GM12801 (cell line): ENCODE measurements around the gene MGAT5B.

Experiments used
- TF ChIP-seq, protein P1 (sequence below): IDR thresholded peaks from one replicate; pipeline ENCODE4 v1.5.1; 2011; ENCODE audit warnings: control low read depth; ENCODE audit not compliant: insufficient read length; ENCODE audit errors: extremely low read depth

Gene MGAT5B

DNA sequence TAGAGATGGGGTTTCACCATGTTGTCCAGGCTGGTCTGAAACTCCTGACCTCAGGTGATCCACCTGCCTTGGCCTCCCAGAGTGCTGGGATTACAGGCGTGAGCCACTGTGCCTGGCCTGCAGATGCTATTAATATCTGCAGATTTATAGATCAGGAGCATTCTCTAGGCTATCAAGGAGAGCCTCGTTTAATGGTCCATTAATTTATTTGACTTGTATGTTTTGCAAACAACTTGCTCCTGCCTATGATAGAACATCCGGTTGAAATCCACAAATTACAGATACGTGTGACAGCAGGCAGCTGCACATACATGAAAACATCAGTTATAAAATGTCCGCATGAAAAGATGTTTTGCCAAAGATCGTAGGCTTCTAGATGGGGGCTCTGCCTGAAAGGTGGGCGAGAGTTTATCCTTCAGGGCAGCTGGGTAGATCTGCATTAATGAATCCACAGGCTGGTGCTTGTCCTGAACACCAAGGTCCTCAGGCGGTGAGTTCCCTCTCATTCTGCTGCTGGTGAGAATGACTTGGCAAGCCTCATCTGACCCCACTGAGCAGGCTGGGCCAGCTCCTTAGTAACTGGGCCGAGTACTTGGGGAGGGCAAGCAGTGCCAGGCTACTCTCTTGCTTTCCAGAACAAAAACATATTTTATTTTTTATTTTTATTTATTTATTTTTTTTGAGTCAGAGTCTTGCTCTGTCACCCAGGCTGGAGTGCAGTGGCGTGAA is 37.1 kb upstream of the MGAT5B start:
- TF ChIP-seq, protein P1, sequence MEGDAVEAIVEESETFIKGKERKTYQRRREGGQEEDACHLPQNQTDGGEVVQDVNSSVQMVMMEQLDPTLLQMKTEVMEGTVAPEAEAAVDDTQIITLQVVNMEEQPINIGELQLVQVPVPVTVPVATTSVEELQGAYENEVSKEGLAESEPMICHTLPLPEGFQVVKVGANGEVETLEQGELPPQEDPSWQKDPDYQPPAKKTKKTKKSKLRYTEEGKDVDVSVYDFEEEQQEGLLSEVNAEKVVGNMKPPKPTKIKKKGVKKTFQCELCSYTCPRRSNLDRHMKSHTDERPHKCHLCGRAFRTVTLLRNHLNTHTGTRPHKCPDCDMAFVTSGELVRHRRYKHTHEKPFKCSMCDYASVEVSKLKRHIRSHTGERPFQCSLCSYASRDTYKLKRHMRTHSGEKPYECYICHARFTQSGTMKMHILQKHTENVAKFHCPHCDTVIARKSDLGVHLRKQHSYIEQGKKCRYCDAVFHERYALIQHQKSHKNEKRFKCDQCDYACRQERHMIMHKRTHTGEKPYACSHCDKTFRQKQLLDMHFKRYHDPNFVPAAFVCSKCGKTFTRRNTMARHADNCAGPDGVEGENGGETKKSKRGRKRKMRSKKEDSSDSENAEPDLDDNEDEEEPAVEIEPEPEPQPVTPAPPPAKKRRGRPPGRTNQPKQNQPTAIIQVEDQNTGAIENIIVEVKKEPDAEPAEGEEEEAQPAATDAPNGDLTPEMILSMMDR, result no peak

DNA sequence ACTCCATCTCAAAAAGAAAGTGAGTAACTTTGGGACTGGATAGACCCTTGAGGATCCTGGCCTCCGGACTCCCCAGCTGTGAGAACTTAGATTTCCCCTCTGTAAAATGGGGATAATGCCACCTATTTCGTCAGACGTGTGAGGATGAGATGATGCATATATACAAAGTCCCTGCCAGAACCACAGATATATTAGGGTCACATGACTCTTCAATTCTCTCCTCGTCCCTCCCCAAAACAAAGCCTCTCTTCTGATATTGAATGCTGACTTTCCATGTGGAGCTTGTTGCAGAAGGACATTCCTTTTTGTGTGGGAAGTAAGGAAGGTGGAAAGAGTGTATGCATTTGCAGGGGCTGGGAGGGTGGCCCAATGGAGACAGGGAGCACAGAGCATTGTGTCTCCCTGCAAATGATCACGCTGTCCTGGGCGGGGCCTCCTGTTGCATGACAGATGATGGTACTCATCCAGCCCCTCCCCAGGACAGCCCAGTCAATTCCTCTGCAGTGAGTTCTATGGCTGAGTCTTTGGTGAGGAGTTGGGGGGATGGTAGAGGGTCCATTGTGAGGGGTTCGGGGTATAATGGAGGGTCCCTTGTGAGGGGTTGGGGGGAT is 35.1 kb upstream of the MGAT5B start:
- TF ChIP-seq, protein P1, result no peak

DNA sequence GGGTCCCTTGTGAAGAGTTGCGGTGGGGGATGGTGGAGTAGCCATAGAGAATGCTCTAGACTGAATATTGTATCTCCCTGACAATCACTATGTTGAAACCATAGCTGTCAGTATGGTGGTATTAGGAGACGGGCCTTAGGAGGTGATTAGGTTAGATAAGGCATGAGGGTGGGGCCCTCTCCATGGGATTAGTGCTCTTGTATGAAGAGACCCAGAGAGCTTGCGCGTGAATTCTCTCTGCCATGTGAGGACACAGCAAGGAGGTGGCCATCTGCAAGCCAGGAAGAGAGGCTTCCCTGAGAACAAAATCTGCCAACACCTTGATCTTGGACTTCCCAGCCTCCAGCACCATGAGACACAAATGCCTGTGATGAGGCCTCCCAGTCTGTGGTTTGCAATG is 34.5 kb upstream of the MGAT5B start:
- TF ChIP-seq, protein P1, result no peak

DNA sequence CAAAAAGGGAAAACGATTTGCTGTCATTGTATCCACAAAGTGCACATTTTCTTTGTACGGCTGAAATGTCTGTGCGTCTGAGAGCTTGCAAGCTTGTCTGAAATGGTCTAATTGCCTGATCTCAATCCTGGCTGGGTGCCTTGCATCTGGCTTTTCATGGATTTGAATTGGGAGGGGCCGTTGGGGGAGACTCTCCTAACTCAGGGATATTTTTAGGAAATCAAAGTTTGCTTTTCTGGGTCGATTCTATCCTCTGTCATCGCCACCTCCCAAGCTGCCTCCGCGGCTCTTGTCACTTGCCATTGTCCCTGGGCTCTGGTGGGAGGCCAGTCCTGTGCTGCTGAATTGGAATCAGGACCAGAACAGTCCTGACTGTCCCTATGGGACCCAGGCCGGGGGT is 33.3 kb upstream of the MGAT5B start:
- TF ChIP-seq, protein P1, result no peak

DNA sequence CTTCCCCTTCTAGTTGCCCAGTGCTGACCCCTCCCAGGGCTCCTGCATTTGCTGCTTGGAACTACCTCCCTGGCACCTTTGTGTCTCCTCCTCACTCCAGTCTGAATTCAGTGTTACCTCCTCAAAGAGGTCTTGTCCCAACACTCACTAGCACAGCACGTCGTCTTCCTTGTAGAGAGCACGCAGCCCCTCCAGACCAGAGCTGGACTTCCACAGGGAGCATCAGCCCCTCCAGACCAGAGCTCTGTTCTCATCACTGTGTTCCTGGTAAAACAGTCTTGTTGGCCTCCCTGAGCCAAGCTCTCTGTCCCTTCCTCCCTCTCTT is 27.8 kb upstream of the MGAT5B start:
- TF ChIP-seq, protein P1, result no peak

DNA sequence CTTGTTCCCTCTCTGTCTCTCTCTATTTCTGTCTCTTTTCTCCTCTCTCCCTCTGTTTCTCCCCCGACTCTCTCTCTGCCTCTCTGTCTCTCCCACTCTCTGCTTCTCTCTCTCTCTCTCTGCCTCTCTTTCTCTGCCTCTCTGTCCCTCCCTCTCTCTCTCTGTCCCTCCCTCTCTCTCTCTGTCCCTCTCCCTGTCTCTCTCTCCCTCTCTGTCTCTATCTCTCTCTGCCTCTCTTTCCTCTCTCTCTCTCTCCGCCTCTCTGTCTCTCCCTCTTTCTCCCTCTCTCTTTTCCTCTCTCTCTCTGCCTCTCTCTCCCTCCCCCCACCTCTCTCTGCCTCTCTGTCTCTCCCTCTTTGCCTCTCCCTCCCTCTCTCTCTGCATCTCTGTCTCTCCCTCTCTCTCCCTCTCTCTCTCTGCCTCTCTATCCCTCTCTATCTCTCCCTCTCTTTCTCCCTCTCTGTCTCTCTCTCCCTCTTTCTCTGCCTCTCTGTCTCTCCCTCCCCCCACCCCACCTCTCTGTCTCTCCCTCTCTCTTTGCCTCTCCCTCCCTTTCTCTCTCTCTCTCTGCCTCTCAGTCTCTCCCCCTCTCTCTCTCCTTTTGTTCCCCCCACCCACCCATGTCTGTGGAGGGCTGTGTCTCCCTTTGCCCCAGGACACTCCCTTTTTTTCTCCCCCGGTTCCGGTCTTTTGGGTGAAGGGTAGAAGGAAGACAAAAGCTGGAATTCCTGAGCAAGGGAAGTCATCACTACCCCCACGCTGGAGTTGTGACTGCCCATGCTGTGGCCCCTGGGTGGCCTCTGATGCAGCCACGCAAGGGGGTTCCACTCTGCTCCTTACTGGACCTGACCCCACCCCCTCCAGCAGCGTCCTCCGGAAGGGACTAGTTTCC is 27.1 kb upstream of the MGAT5B start:
- TF ChIP-seq, protein P1, result no peak

DNA sequence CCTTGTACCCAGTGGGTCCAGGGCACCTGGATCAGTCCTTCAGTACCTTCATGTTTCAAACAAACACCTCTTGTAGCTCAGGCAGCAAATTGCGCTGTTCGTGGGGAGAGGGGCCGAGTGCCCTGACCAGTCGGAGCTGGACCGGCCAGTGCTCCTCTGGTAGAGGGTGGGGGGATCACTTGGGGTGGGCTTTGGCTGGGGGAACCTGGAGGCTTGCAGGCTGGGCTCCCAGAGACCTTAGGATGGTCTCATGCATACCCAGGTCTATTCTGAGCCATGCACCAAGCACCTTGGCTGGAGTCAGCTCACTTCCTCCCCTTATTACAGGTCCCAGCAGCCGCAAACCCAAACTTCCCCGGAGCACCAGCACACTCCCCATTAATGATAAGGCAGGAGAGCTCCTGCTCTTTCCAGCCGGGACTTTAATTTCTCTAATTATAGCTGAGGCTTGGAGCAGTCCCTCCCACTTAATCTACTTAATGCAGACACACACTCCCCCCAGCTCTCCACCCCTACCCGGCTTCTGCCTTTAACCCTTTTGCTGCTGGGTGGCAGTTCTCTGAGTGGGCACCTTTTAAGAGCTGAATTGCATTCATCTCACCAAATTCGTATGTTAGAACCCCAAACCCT is 26.3 kb upstream of the MGAT5B start:
- TF ChIP-seq, protein P1, result no peak
